Fibroblast of skin of right quadriceps (primary cell): ENCODE data around the gene KIF26B.

Experiments
- DNase-seq: peaks from one replicate; pipeline ENCODE4 v3.0.0-alpha.2; 2013

Gene KIF26B

DNA sequence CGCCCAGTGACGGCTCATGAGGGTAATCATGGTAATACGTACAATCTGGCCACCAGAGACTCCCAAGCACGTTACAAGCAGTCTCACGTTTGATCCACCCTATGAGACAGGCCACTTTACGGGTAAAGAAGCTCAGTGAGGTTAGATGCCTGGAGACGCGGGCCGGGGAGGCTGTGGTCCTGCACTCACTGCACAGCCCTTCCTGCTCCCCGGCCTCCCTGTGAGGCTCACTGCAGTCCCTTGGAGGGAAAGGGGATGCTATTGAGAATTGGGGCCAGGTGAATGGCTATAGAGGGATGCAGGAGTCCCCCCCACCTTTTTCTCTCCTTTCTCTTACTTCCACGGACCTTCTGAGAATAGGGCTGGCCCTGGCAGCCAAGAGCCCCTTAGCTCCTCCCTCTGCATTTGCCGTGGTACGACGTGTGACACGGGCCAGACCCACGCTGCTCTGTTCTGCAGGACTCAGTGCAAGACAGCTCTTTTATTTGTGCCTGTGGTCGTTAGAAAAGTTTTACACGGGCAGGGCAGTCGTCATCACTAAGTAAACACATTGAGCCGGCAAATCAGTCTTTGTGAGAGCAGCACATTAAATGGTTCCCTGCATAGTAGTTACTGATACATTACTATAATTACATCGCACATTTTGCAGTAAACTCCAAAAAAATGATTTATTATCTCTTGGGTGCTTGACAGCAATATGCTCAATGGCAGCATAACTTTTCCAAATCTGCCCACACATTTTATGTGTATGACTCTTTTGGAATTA is 18.8 kb downstream of the KIF26B start:
- DNase-seq = peak; percentile 58

DNA sequence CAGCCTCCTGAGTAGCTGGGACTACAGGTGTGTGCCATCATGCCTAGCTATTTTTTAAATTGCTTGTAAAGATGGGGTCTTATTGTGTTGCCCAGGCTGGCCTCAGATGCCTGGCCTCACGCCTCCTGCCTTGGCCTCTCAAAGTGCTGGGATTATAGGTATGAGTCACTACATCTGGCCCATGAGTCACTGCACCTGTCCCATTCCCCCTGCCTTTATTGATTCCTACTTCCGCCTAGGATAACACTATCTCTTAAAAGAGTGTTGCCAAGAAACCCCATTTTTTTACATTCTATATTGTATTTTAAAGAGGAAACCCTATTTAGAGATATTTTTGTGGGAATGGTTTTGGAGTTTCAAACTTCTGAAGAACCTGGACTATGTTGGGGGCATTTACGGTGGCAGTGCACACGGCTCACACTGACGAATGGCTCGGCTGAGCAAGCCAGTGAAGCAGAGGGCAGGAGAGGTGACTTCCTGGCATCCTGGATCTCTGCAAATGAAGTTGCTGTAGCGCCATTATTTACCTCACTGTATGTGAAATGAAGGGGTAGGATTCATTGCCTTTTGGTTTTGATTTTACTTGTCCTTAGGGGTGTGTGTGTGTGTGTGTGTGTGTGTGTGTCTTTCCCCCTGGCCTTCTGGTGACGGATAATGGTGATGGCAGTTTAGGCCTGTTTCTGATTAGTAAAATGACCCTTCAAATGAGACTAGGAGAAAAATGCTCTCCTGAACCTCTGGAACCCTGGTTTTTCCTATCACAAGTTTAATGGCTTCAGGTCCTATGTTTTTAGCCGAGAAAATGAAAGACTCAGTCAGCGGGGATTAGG is 22.5 kb downstream of the KIF26B start:
- DNase-seq = no peak

DNA sequence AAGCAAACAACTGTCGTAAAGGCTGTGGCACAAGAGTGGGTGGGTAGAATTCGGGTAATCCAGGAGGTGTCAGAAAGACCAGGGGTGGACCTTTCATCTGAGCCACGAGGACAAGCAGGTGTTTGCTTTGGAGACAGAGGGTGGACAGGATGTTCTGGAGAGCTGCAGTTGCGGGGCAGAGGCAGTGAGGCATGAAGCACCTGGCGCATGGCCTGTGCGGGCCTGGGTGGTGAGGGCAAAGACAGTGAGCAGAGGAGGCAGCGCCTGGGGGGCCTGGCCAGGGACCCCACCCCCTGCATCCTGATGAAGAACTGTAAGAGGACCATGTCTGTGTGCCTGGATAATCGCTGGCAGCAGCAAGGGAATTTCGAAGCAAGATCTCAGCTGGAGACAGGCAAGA is 24.9 kb downstream of the KIF26B start:
- DNase-seq = no peak

DNA sequence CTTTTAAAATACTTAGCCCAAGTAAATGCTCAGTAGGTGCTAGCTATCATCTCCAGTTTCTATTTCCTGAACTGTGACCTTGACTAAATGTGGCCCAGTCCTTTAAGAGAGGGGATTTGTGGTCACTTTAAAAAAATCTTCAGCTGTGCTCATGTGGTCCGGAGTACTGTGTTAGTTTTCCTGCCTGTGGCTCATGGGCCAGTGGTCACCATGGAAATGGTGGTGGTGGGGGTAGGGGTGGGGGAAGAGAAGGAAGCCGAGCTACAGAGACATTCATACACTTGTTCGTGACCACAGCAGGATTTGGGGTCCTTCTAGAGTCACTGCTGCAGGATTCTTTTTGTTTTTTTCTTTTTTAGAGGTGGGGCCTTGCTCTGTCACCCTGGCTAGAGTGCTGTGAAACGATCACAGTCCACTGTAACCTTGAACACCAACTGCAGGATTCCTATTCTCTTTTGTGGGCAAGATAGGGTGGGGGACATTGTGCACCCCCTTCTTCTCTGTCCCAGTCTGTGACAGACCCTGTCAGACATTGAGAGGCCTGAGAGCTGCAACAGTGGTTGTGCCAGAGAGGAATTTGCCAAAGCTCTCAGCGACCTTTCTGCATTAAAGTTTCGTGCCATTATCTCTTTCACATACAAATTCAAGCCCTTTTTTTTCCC is 25.8 kb downstream of the KIF26B start:
- DNase-seq = no peak

DNA sequence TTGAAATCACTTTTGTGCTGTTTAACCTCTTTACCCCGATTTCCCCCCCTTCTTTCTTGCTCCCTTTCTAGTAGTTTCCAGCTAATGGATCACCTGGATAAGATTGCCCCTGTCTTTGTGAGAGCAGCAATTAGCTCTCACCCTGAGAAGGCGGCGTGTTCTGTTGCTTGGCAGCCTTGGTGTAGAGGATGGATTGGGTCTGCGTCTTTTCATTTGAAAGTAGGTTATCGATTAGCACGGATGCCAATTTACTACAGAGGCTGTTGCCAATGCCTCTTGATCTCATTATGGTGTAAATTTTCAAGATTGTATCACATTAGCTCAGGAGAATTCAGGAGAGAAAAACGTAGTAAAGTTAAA is 26.4 kb downstream of the KIF26B start:
- no peak for DNase-seq

DNA sequence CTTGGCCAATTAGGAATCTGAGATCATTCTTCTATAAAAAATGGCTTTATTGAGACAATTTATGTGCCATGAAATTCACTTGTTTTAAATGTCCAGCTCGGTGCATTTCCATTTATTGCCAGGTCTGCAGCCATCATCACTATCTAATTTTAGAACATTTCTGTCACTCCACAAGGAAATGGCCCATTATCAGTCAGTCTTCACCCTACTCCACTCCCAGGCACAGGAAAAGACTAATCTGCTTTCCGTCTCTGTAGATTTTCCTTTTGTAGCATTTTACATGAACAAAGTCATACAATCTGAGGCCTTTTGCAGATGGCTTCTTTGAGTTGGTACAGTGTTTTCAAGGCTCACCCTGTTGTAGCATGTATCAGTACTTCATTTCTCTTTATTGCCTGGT is 27.2 kb downstream of the KIF26B start:
- DNase-seq = no peak

DNA sequence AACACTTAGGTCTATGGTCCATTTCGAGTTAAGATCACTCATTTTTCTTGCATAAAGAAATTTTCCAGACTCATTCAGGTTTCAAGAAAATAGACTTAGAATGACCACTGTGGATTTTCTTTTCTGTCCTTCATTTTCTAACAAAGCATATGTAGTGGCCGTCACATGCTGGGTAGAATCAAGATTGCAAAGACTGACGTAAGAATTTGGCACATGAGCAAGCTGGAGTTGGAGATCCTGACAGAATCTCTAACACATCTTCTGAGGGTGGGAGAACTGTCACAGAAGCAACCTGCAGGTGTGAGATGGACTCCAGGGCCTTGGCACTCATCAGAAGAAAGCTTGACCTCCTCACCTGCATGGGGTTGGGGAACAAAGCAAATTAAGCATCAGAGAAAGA is 28.6 kb downstream of the KIF26B start:
- DNase-seq = no peak

DNA sequence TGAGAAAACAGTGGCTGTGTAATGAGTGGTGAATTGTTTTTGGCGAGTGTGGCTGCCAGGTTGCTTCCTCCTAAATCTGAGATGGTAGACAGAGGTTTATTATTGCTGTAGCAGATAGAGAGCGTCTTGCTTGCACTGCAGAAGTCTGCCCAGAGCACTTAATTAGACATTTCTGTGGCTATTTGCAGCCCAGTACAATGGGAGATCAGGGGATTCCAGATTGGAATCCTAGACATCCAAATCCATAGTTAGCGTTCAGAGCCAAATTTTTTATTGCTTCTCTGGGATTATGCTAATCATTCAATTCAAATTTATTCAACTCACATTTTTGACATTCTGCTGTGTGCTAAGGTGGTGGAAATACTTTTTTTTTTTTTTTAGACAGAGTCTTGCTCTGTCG is 30.0 kb downstream of the KIF26B start:
- DNase-seq = no peak

DNA sequence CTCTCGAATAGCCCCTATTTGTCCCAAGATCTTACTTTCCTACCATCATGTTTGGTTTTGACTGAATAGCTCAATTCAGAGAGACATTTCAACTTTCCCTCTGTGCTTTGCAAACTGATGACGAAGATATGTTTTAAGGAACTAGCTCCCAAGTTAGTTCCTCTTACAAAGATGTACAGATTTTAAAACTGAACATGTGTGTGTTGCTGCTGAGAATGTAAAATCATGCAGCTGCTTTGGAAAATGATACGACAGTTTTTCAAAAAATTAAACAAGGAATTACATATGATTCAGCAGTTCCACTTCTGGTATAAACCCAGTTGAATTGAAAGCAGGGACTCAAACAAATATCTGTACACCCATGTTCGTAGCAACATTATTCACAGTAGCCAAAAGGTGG is 33.6 kb downstream of the KIF26B start:
- DNase-seq = no peak

DNA sequence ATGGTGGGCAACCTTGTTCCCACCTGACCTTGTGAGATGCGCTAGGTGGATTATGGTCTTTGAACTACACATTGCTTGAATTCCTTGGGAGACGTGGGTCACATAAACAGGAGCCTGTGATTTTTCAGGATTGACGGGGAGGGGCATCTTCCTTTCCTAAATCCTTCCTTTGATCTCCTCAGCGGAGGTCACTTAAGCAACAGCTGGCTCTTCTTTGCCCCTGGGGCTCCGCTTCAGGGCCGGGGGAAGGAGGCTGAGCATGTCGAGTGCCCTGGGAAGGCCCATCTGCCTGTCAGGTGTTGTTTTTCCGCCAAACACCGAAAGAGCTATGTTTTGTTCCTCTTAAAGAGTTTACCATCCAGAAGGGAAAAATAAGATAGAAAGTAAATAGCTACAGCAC is 40.6 kb downstream of the KIF26B start:
- DNase-seq = no peak

DNA sequence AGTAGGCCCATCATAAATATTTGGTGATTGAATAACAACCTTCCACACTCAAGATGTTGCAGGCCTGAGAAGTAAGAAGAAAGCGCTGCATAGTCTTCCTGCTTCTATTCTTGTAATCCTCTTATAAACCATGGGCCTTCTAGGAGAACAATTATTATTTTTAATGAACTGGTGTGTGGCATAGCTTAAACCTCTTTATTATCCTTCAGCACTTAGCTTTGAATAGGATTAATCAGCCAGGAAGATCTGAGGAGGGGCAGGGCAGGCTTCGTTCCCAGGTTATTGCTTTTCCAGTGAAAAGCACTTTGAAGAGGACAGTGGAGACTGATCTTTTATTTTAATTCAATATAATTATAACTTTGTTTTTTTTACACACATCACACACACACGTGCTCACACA is 42.3 kb downstream of the KIF26B start:
- DNase-seq = no peak

DNA sequence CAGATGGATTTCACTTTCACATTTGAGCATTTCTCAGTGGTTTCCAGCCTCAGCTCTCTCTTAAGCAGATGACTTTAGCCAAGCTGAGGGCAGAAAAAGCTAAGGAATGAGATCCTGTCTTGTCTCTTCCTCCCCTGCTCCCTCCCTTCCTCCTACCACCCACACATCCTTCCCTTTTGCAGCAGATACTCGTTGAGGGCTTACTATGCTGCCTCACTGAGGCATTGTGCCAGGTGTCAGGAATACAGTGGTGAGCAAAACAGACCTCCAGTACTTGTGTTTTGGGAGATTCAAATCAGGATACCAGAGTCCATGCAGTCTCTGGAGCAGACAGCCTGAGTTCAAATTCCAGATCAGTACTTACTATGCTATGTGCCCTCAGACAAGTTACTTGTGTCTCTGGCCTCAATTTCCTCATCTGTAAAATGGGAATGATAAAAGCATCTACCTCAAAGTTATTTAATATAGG is 43.2 kb downstream of the KIF26B start:
- DNase-seq = peak; percentile 70

DNA sequence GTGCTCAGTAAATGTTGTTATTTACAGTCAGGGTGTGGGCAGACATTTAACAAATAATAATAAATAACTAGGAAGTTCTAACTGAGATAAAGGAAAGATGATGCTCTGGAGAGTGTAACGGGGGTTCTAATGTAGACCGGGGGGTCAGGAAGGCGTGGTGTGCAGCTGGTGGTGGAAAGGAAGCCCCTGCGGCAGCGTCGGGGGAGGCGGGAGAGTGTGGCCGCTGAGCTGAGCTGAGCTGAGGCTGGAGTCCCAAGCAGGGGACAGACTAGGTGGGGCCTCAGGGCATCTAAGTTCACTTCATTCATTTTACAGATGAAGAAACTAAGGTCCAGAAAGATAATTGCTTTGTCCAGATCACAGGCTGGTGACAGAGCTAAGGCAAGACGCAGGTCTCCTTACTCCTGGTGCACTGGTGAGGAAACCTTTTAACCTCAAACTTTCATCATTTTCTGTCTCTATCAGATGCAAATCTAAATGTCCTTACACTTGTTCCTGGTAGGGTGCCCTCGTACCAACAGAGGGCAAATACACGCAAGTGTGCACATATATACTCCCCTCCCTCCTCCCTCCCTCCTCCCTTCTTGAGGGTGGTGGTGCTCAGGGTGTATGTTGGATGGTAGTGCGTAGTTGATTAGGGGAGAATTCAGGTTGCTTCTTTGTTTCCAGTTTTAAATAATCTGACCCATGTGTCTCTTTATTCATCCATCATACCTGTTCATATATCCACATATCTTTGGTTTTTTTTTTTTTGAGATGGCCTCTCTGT is 44.1 kb downstream of the KIF26B start:
- DNase-seq = no peak

DNA sequence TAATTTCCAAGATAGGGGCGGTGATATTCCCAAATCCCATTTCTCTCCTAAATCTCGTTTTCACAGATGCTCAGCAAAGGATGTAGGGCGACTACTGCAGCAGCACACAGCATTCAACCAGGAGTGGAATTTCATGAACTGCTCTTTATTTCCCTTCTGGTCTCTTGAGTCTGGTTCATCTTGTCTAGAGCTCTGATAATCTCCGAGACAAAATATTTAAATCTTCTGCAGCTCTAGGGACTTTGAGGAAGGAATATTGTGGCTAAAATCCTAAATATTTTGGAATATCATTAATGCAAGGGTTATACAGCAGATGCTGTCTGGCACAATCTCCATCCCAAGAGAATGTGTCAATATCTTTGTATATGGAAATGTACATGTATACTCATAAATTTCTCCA is 45.4 kb downstream of the KIF26B start:
- no peak for DNase-seq

DNA sequence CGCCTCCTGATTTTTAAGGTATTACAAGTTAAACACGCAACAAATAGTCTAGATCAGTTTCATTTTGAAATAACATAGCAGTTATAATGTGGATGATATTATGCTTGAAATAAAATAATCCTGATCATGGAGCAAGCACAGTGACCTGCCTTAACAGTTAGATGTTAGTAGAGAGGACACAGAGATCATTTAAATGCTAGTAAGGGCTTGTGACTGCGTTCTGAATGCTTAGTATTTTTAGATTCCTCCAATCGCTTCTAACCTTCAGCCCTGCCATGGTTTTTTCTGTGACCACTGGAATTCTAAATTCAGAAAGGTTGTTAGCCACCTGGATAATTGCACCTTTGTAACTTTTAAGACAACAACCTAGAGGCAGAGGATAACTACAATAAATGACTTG is 46.4 kb downstream of the KIF26B start:
- DNase-seq = no peak

DNA sequence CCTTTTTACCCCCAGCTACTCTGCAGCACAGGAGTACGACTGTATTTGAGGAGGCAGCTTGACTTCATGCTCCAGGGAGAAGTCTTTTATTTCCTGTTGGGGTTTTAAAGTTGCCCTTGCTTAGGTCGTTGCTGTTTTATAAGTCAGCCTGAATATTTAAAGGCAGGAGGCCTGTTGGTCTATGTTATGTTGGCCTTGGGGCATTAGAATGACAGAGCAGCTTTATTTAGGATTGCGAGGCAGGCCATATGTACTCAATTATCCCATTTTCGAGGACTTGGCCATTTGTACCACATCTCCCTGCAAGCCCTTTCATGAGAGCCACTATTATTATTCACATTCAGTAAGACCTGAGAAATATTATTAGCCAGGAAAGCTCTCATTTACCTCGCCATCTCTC is 47.0 kb downstream of the KIF26B start:
- DNase-seq = no peak

DNA sequence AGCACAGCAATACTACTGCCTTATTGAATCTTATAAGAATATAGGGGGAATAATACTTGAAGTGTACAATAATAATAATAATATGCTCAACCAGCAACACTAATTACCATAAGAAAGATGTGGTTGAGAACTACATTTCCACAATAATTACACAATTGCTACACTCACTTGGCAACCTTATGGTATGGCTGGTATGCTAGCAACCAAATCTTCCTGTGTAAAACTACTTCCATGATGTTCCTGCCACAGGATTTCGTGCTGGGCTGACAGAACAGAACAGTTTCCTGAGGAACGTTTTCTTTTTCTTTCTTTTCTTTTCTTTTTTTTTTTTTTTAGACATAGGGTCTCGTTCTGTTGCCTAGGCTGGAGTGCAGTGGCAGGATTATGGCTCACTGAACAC is 50.6 kb downstream of the KIF26B start:
- peak; percentile 44 for DNase-seq

DNA sequence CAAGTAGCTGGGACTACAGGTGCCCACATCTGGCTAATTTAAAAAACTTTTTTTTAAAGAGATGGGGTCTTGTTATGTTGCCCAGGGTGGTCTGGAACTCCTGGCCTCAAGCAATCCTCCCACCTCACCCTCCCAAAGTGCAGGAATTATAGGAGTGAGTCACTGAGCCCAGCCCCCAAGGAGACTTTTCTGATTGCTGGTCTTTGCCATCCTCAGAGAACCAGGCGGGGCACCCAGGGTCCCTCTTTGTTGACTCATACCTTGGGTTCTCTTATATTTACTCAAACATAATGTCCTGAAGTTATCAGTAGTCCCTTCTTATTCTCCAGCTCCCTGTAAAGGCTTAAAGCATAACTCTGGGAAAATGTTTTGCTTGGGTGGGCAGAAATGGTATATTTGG is 51.1 kb downstream of the KIF26B start:
- no peak for DNase-seq

DNA sequence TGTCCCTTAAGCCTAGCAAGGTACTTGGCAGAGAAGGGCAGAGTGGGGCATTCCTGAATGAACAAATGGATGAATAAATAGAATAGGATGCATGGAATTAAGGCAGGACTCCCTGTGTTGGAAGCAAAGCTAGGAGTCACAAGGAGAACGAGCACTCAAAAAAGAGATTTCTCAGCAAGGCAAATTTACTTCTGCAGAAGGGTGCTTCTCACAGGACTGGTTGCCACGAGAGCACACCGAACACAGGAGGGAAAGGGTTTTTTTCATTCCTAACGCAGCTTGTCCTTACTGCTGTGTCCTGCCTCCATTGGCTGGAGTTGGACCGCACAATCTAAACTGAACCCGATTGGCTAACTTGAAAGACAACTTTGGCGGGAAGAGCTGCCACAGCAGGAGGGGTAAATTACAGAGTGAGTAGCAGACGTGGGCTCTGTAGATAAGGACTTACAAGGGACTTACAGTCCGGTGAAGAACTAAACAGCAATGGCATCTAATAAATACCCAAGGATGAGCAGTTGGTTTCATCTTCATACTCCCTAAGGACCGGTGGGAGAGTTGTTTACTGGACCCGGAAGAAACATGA is 52.4 kb downstream of the KIF26B start:
- no peak for DNase-seq

DNA sequence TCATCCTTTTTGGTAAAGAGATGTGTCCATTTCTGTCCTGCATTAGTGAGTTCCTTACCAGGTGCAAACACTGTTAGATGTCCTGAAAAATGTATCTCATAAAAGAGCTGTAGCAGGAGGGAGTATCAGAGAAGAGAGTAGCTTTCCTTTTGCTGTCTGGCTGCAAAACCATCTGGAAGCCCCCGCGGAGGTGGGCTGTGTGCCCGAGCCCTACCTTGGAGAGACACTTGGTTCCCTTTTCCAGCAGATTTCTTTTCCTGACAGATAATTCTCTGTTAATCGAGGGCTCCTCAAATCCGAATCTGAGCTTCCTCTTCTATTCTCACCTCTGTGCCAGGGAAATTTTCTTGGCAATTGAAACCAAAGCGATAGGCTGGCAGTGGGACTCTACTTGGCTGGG is 53.0 kb downstream of the KIF26B start:
- no peak for DNase-seq

DNA sequence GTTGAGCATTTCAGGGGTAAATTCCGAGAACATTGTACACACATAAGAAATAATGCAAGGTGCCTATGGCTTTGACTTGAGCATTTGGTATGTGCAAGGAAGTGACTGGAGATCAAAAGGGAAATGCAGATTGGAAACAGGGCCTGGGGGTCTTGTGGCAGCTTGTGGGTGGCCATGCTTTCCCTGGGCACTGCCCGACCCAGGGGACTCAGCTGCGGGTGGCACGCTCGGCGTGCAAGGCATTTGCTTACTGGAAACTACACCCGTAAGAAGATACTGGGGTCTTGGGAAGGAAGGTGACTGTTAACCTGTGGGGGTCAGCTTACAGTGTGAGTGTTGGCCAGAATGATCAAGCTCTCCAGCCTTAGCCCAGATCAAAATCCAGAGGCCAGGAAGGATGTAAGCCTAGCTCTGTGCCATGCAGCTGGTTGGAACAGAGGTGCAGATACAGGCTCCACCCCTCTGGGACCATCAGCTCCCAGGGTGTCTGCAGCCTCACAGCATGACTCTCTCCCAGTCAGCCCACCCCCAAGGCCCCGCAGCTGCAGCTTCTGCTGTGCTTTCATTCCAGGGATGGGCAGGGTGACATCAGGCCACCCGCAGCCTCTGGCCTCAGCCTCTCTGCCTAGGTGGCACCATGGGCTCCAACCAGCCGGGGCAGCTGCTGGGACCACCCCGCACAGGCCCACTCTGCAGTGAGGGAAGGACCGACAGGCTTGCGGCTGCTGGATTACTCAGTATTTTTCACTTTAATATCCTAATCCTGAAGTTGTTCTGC is 55.1 kb downstream of the KIF26B start:
- no peak for DNase-seq
